Fibroblast of pulmonary artery (primary cell): Measurements from ENCODE around the gene ZSCAN30.

Experiments used
- DNase-seq: peaks from one replicate; pipeline ENCODE4 v3.0.0-alpha.2; 2010; ENCODE audit warnings: low read depth
- H3K4me3 ChIP-seq: replicated peaks from 2 replicates; pipeline ENCODE4 v1.5.1; 2011; ENCODE audit warnings: low read depth, mild to moderate bottlenecking, control low read depth, low read length, moderate library complexity
- TF ChIP-seq, protein P1 (sequence below): IDR thresholded peaks from 2 replicates; pipeline ENCODE4 v1.5.1; 2011; ENCODE audit warnings: mild to moderate bottlenecking, control low read depth, low read length, inconsistent platforms; ENCODE audit errors: missing control alignments

The ZSCAN30 gene

GRCh38 chr18:35278969-35279368 lies 11.1 kb downstream of the ZSCAN30 start:
- TF ChIP-seq, protein P1, sequence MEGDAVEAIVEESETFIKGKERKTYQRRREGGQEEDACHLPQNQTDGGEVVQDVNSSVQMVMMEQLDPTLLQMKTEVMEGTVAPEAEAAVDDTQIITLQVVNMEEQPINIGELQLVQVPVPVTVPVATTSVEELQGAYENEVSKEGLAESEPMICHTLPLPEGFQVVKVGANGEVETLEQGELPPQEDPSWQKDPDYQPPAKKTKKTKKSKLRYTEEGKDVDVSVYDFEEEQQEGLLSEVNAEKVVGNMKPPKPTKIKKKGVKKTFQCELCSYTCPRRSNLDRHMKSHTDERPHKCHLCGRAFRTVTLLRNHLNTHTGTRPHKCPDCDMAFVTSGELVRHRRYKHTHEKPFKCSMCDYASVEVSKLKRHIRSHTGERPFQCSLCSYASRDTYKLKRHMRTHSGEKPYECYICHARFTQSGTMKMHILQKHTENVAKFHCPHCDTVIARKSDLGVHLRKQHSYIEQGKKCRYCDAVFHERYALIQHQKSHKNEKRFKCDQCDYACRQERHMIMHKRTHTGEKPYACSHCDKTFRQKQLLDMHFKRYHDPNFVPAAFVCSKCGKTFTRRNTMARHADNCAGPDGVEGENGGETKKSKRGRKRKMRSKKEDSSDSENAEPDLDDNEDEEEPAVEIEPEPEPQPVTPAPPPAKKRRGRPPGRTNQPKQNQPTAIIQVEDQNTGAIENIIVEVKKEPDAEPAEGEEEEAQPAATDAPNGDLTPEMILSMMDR = no peak
- no peak overlapping the region for H3K4me3 ChIP-seq
- no peak for DNase-seq

DNA sequence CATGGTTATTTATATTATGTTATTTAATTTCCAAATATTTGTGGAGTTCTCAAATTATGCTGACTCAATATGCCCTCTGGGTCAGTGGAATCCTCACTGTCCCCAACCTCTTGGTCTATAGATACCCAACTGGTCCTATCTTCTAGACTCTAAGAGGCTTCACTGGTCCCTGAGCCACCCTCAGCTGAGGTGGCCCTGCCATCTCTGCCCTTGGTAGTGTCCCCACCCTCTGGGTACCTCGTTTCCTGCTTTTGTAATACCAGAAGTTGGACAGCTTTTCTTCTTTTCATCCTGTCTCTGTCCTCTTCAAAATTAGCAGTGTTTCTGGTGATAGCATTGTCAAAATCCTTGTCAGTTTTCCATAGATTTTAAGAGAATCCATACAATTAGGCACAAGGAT lies 11.9 kb downstream of the ZSCAN30 start:
- no peak for DNase-seq
- no peak overlapping the region for H3K4me3 ChIP-seq
- TF ChIP-seq, protein P1 = no peak

GRCh38 chr18:35277633-35278032 lies 12.4 kb downstream of the ZSCAN30 start:
- no peak overlapping the region for H3K4me3 ChIP-seq
- DNase-seq = no peak
- TF ChIP-seq, protein P1 = no peak

DNA sequence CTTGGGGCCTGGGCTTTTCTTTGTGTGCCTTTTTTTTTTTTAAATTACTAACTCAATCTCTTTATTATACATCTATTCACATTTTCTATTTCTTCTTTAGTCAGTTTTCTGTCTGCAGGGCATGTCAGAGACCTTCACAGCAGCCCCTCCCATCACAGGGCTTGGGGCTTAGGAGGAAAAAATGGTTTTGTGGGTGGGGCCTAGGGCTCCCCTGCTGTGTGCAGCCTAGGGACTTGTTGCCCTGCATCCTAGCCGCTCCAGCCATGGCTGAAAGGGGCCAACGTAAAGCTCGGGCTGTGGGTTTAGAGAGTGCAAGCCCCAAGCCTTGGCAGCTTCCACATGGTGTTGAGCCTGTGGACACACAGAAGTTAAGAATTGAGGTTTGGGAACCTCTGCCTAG lies 13.8 kb downstream of the ZSCAN30 start:
- DNase-seq = no peak
- TF ChIP-seq, protein P1 = no peak

DNA sequence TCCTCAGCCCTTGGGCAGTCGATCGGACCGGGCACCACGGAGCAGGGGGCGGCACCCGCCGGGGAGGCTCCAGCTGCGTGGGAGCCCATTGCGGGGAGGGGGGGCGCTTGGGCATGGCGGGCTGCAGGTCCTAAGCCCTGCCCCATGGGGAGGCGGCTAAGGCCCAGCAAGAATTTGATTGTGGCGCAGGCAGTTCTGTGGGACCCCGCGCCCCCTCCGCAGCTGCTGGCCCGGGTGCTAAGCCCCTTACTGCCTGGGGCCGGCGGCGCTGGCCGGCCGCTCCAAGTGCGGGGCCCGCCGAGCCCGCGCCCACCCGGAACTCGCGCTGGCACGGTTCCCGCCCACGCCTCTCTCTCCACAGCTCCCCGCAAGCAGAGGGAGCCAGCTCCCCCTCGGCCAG lies 18.4 kb downstream of the ZSCAN30 start:
- TF ChIP-seq, protein P1 = no peak
- DNase-seq = no peak
- no peak overlapping the region for H3K4me3 ChIP-seq

More for the DNA sequence above, 13.8 kb downstream of the ZSCAN30 start:
- no peak overlapping the region for H3K4me3 ChIP-seq

GRCh38 chr18:35268821-35269220 lies 21.2 kb downstream of the ZSCAN30 start:
- TF ChIP-seq, protein P1 = no peak
- no peak overlapping the region for H3K4me3 ChIP-seq
- DNase-seq = no peak

DNA sequence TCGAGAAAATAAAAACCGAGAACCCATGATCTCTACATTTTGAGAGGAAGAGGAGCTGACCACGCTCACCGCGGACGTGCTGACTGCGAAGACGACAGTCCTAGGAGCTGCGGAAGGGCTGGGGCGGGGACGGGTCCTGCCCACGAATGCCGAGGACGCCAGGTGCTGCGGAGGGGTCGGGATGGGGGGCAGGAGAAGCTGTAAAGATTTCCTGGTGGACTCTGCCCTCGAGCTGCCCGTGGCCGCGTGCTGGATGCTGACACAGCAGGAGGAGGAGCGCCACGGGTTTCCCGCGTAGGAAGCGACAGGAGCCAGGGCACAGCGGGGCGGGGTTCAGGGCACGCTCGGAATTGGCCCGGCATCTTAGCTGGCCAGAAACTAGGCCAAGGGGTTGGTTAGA lies 22.2 kb downstream of the ZSCAN30 start:
- no peak for DNase-seq
- TF ChIP-seq, protein P1 = no peak

More for the DNA sequence above, 22.2 kb downstream of the ZSCAN30 start:
- H3K4me3 ChIP-seq = peak overlapping the region; percentile 50
